8988T (cell line): ENCODE data around the gene GPR141.

Source experiments
- DNase-seq: peaks from one replicate; pipeline ENCODE4 v3.0.0; 2011

The GPR141 gene

GRCh38 chr7:37683246-37684120 is at the start of gene GPR141:
Gene GPR141 (plus strand): TSS chr7:37683766. CDS start chr7:37740394, 56,628 bp downstream.
- no peak for DNase-seq

GRCh38 chr7:37635346-37635745 is 48.2 kb upstream of the GPR141 start:
- DNase-seq = no peak

- DNase-seq = no peak
Measured at GRCh38 chr7:37642028-37642540, 41.5 kb upstream of the GPR141 start.

GRCh38 chr7:37643876-37644275 is 39.7 kb upstream of the GPR141 start:
- DNase-seq = no peak

- DNase-seq = no peak
Measured at GRCh38 chr7:37645282-37646050, 38.1 kb upstream of the GPR141 start.

- DNase-seq = no peak
Measured at GRCh38 chr7:37656913-37657530, 26.5 kb upstream of the GPR141 start.

GRCh38 chr7:37657816-37658215 is 25.8 kb upstream of the GPR141 start:
- no peak for DNase-seq

- no peak for DNase-seq
Measured at GRCh38 chr7:37659971-37660565, 23.5 kb upstream of the GPR141 start.

- DNase-seq = no peak
Measured at GRCh38 chr7:37660614-37661013, 23.0 kb upstream of the GPR141 start.

- no peak for DNase-seq
Measured at GRCh38 chr7:37663693-37664092, 19.9 kb upstream of the GPR141 start.

GRCh38 chr7:37665352-37666022 is 18.1 kb upstream of the GPR141 start:
- DNase-seq = no peak

GRCh38 chr7:37666026-37666799 is 17.4 kb upstream of the GPR141 start:
- DNase-seq = no peak

- DNase-seq = no peak
Measured at GRCh38 chr7:37669818-37670217, 13.7 kb upstream of the GPR141 start.

- DNase-seq = no peak
Measured at GRCh38 chr7:37670436-37670835, 13.1 kb upstream of the GPR141 start.

GRCh38 chr7:37671876-37672275 is 11.7 kb upstream of the GPR141 start:
- no peak for DNase-seq

GRCh38 chr7:37672926-37673325 is 10.6 kb upstream of the GPR141 start:
- no peak for DNase-seq

GRCh38 chr7:37673523-37673922 is 10.0 kb upstream of the GPR141 start:
- no peak for DNase-seq

- no peak for DNase-seq
Measured at GRCh38 chr7:37674531-37674930, 9.0 kb upstream of the GPR141 start.

GRCh38 chr7:37675749-37676148 is 7.8 kb upstream of the GPR141 start:
- DNase-seq = no peak

GRCh38 chr7:37684927-37685326 is 1.4 kb downstream of the GPR141 start:
- DNase-seq = no peak

- DNase-seq = no peak
Measured at GRCh38 chr7:37686556-37687345, 3.2 kb downstream of the GPR141 start.
